IMR-90 (cell line): ENCODE data around the gene C14orf180. TPM values are rescaled to one million over a fixed set of nuclear protein-coding genes. Genes with fewer than 3 reads are reported as not detected.

Source experiments
- ATAC-seq: fragments of 200-7000 bp; cut with Tn5 transposase; 2 replicates; pipeline ENCODE4 v1.9.1; 2020; ENCODE audit warnings: low read depth, mild to moderate bottlenecking, moderate library complexity
- BruUV-seq: library from RNA; stranded (reverse); fragments of 400-500 nt; replicated peaks from 2 replicates; lab custom pipeline; 2021; lab: Mats Ljungman, UMichigan
- CTCF ChIA-PET: fragments of 300-600 bp; formaldehyde crosslinking; extraction: SDS; loops from one replicate; lab custom pipeline; 2021; ENCODE audit warnings: antibody characterized with exemption; lab: Yijun Ruan, JAX
- POLR2A ChIA-PET: fragments of 300-600 bp; sonication (Branson Sonifier 250); formaldehyde crosslinking; loops from one replicate; lab custom pipeline; 2022; ENCODE audit warnings: antibody characterized with exemption; ENCODE audit not compliant: unreplicated experiment; lab: Charles Lee
- DNase-seq: peaks from one replicate; pipeline ENCODE4 v3.0.0; 2013
- H2AFZ ChIP-seq: replicated peaks from 2 replicates; pipeline ENCODE3; 2013; ENCODE audit warnings: low read length, mild to moderate bottlenecking; ENCODE audit not compliant: poor library complexity
- H2AK5ac ChIP-seq: 2 replicates; pipeline ENCODE4 v1.6.1; 2013; ENCODE audit warnings: low read depth, low read length, inconsistent platforms
- H2AK9ac ChIP-seq: replicated peaks from 2 replicates; pipeline ENCODE3; 2013; ENCODE audit warnings: mild to moderate bottlenecking, low read depth, low read length, moderate library complexity; ENCODE audit not compliant: poor library complexity
- H2BK120ac ChIP-seq: 2 replicates; pipeline ENCODE4 v1.6.1; 2013; ENCODE audit warnings: low read depth, low read length, inconsistent platforms
- H2BK15ac ChIP-seq: 3 replicates; pipeline ENCODE4 v1.6.1; 2013; ENCODE audit warnings: low read depth, low read length, inconsistent platforms
- H2BK20ac ChIP-seq: 2 replicates; pipeline ENCODE4 v1.6.1; 2013; ENCODE audit warnings: low read depth, mild to moderate bottlenecking, inconsistent platforms, low read length, moderate library complexity
- H2BK5ac ChIP-seq: 2 replicates; pipeline ENCODE4 v1.6.1; 2013; ENCODE audit warnings: mild to moderate bottlenecking, low read depth, low read length, inconsistent platforms; ENCODE audit not compliant: poor library complexity, severe bottlenecking
- H3K14ac ChIP-seq: replicated peaks from 2 replicates; pipeline ENCODE4 v1.6.1; 2013; ENCODE audit warnings: low read depth, low read length, inconsistent platforms
- H3K18ac ChIP-seq: 2 replicates; pipeline ENCODE4 v1.6.1; 2013; ENCODE audit warnings: low read depth, low read length, control low read depth
- H3K23ac ChIP-seq: 2 replicates; pipeline ENCODE4 v1.6.1; 2013; ENCODE audit warnings: low read depth, low read length, inconsistent platforms
- H3K27ac ChIP-seq: 2 replicates; pipeline ENCODE4 v1.5.1; 2013; ENCODE audit warnings: mild to moderate bottlenecking, control low read depth, low read length; ENCODE audit not compliant: insufficient read depth
- H3K27me3 ChIP-seq: 2 replicates; pipeline ENCODE4 v1.6.1; 2013; ENCODE audit warnings: low read length; ENCODE audit not compliant: control insufficient read depth, insufficient read depth
- H3K36me3 ChIP-seq: 2 replicates; pipeline ENCODE4 v1.6.1; 2013; ENCODE audit warnings: low read length, mixed read lengths; ENCODE audit not compliant: control insufficient read depth, insufficient read depth
- H3K4ac ChIP-seq: 2 replicates; pipeline ENCODE4 v1.6.1; 2013; ENCODE audit warnings: low read depth, low read length, inconsistent platforms
- H3K4me1 ChIP-seq: 2 replicates; pipeline ENCODE4 v1.6.1; 2013; ENCODE audit warnings: low read length, mixed read lengths; ENCODE audit not compliant: control insufficient read depth, insufficient read depth
- H3K4me2 ChIP-seq: 2 replicates; pipeline ENCODE4 v1.6.1; 2013; ENCODE audit warnings: low read depth, mild to moderate bottlenecking, control low read depth, low read length, moderate library complexity
- H3K4me3 ChIP-seq: 2 replicates; pipeline ENCODE4 v1.5.1; 2013; ENCODE audit warnings: low read depth, mild to moderate bottlenecking, control low read depth, low read length, moderate library complexity; ENCODE audit not compliant: insufficient read depth
- H3K56ac ChIP-seq: 2 replicates; pipeline ENCODE4 v1.6.1; 2013; ENCODE audit warnings: low read length, inconsistent platforms; ENCODE audit not compliant: insufficient read depth; ENCODE audit errors: extremely low read depth
- H3K79me1 ChIP-seq, 2 experiments: 2 replicates each; pipeline ENCODE4 v1.6.1; 2013; ENCODE audit warnings: low read length in 2 of 2, inconsistent platforms in 1 of 2, low read depth in 1 of 2
- H3K9ac ChIP-seq: 2 replicates; pipeline ENCODE4 v1.6.1; 2013; ENCODE audit warnings: low read depth, low read length, control low read depth
- H3K9me1 ChIP-seq: 2 replicates; pipeline ENCODE4 v1.6.1; 2013; ENCODE audit warnings: low read length, inconsistent platforms; ENCODE audit not compliant: insufficient read depth
- H3K9me3 ChIP-seq: 2 replicates; pipeline ENCODE4 v1.6.1; 2013; ENCODE audit warnings: low read length; ENCODE audit not compliant: control insufficient read depth, insufficient read depth
- H4K20me1 ChIP-seq: 2 replicates; pipeline ENCODE4 v1.6.1; 2013; ENCODE audit warnings: low read length, inconsistent platforms; ENCODE audit not compliant: insufficient read depth
- H4K5ac ChIP-seq: 2 replicates; pipeline ENCODE4 v1.6.1; 2013; ENCODE audit warnings: mild to moderate bottlenecking, low read depth, low read length, control low read depth
- H4K8ac ChIP-seq, 2 experiments: 2 replicates each; pipeline ENCODE4 v1.6.1; 2013; ENCODE audit warnings: low read depth in 2 of 2, low read length in 2 of 2, control low read depth in 1 of 2, inconsistent platforms in 1 of 2
- H4K91ac ChIP-seq: 2 replicates; pipeline ENCODE4 v1.6.1; 2013; ENCODE audit warnings: low read depth, low read length, inconsistent platforms; ENCODE audit not compliant: insufficient read depth
- BHLHE40 ChIP-seq: fragments of 150-350 bp; IDR thresholded peaks from 2 replicates; pipeline ENCODE4 v1.6.1; 2016; ENCODE audit warnings: mild to moderate bottlenecking, low read depth, low read length
- CEBPB ChIP-seq: IDR thresholded peaks from 2 replicates; pipeline ENCODE4 v1.6.1; 2012; ENCODE audit warnings: low read depth, low read length, improper control_type of control experiment
- CHD1 ChIP-seq: IDR thresholded peaks from 2 replicates; pipeline ENCODE4 v1.6.1; 2012; ENCODE audit warnings: low read depth, low read length, improper control_type of control experiment
- FOS ChIP-seq: fragments of 150-350 bp; IDR thresholded peaks from 2 replicates; pipeline ENCODE4 v1.6.1; 2016; ENCODE audit warnings: low read depth, low read length
- MAFK ChIP-seq: IDR thresholded peaks from 2 replicates; pipeline ENCODE4 v1.6.1; 2012; ENCODE audit warnings: low read depth, low read length, improper control_type of control experiment
- MXI1 ChIP-seq: IDR thresholded peaks from 2 replicates; pipeline ENCODE4 v1.6.1; 2012; ENCODE audit warnings: low read depth, mild to moderate bottlenecking, low read length, moderate library complexity, borderline replicate concordance
- POLR2A ChIP-seq: IDR thresholded peaks from 2 replicates; pipeline ENCODE4 v1.6.1; 2012; ENCODE audit warnings: mild to moderate bottlenecking, low read depth, low read length
- RAD21 ChIP-seq: IDR thresholded peaks from 2 replicates; pipeline ENCODE4 v1.6.1; 2012; ENCODE audit warnings: low read length, improper control_type of control experiment
- RCOR1 ChIP-seq: IDR thresholded peaks from 2 replicates; pipeline ENCODE4 v1.6.1; 2012; ENCODE audit warnings: mild to moderate bottlenecking, low read length, improper control_type of control experiment; ENCODE audit not compliant: insufficient replicate concordance
- RFX5 ChIP-seq: IDR thresholded peaks from 2 replicates; pipeline ENCODE4 v1.8.0; 2012; ENCODE audit warnings: low read depth, mild to moderate bottlenecking, low read length, moderate library complexity
- SMC3 ChIP-seq: fragments of 150-350 bp; IDR thresholded peaks from 2 replicates; pipeline ENCODE4 v1.6.1; 2016; ENCODE audit warnings: low read depth, mild to moderate bottlenecking, antibody characterized with exemption, low read length, moderate library complexity
- WGBS, 2 experiments: methylation state at CpG; one replicate each; pipeline versions ENCODE4 v1.1.5 to v1.1.7; 2013; ENCODE audit warnings: missing lambda C conversion rate in 2 of 2; ENCODE audit not compliant: insufficient read length in 1 of 2; ENCODE audit errors: extremely low coverage in 2 of 2; 5-methylcytosine and 5-hydroxymethylcytosine counted together
- dilution Hi-C: fragments of 300-500 bp; cut with HindIII; formaldehyde crosslinking; loops from one replicate; pipeline ENCODE4 v1.14.3; 2018; ENCODE audit warnings: low sequenced_read_pairs; ENCODE audit not compliant: unreplicated experiment
- in situ Hi-C: fragments of 300-500 bp; cut with MboI; formaldehyde crosslinking; loops from 3 replicates; pipeline ENCODE4 v1.14.3; 2019; ENCODE audit warnings: low sequenced_read_pairs, inconsistent platforms, mixed read lengths
- intact Hi-C: fragments of 100-400 bp; cut with micrococcal nuclease; formaldehyde crosslinking; loops from 2 replicates; pipeline ENCODE4 v1.10.0; 2022
- polyA plus RNA-seq, 3 experiments: library from polyadenylated mRNA; depleted of rRNA; stranded (reverse); fragments of >200 nt; gene quantifications; 2 replicates each; pipeline ENCODE4 v1.2.3, GENCODE V29; 2012; ENCODE audit warnings: low replicate concordance in 1 of 3
- total RNA-seq: library from RNA; depleted of rRNA; stranded (reverse); fragments of >200 nt; gene quantifications from 2 replicates; pipeline ENCODE4 v1.2.3, GENCODE V29; 2012
- TF ChIP-seq, protein P1 (sequence below): fragments of 150-350 bp; IDR thresholded peaks from 2 replicates; pipeline ENCODE4 v1.6.1; 2016; ENCODE audit warnings: low read depth, mild to moderate bottlenecking, low read length, moderate library complexity, borderline replicate concordance
- TF ChIP-seq, protein P2 (sequence below): conservative IDR thresholded peaks from 2 replicates; pipeline ENCODE4 v1.5.1; 2012; ENCODE audit warnings: mild to moderate bottlenecking, low read depth, low read length, improper control_type of control experiment
- TF ChIP-seq, protein P3 (sequence below): fragments of 150-350 bp; IDR thresholded peaks from 2 replicates; pipeline ENCODE4 v1.6.1; 2017; ENCODE audit warnings: mild to moderate bottlenecking, antibody characterized with exemption, low read length, low read depth

Gene C14orf180
- total and polyA plus RNA-seq, 2 of the 4 experiments (the other 2 are of a cell fraction) = not detected

DNA sequence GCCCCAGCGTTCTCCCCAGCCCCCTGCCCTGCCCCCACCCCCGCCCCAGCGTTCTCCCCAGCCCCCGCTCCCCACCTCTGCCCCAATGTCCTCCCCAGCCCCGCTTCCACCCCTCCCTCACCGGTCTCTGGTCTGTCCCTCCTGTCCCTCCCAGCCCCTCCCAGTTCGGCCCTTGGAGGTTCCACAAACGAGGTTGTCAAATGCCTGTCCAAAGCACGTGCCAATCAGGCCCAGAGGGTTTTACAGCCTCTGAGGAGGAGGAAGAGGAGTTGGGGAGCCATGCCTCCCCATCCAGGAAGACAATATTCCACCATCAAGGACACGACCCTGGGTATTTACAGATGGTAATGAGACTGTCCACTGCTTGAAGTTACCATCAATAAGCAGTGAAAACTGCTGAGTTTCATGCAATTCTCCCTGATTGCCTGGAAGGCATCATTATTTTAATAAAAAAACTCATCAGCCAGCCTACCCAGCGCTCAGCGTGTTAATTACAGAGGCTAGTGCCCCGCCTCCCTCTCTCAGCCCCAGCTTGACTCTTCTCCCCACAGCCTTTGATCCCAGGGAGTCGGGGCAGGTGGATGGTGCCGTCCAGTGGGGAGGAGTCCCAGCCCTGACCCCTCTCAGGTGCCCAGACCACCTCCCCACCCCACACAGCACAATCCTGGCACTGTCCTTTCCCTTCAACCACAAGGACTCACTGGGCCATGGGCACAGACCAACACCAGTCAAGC, 30.6 kb upstream of the C14orf180 start:
- Histone ChIP-seq H3K18ac (no peak overlapping the region), H4K20me1 (no peaks in the 10 kb centered on the region), H3K79me1 (no peaks in the 10 kb centered on the region), H2BK120ac (no peak overlapping the region), H3K23ac (no peak overlapping the region), H2AK9ac (no peak overlapping the region), H3K27ac (no peak overlapping the region), H3K56ac (no peak overlapping the region), H2BK15ac (no peak overlapping the region), H3K4me3 (no peak overlapping the region), H4K8ac (no peak overlapping the region), H2BK5ac (no peak overlapping the region), H2AFZ (no peak overlapping the region), H3K9ac (no peak overlapping the region), H3K36me3 (no peaks in the 10 kb centered on the region), H3K4me2 (no peak overlapping the region), H3K27me3 (peaks cover 6% of the 10 kb centered on the region; the same call in 1 of the 2 replicates), H3K14ac (no peak overlapping the region), H3K4me1 (no peaks in the 10 kb centered on the region), H3K9me3 (no peaks in the 10 kb centered on the region), H3K4ac (no peak overlapping the region), H4K5ac (no peak overlapping the region), H3K9me1 (no peaks in the 10 kb centered on the region), H2BK20ac (no peak overlapping the region), H4K91ac (no peak overlapping the region), H2AK5ac (no peak overlapping the region)
- dilution Hi-C loops = no loop called here
- in situ Hi-C loops = no loop called here
- ChIA-PET POLR2A (no interaction called here), CTCF (no interaction called here)
- intact Hi-C loops = no loop called here
- DNase-seq = no peak
- no TSS peak for BruUV-seq
- WGBS, 2 experiments = no CpG with 5 or more reads among the region's 15 CpGs
- no peak for TF ChIP-seq RAD21
- TF ChIP-seq, protein P1, sequence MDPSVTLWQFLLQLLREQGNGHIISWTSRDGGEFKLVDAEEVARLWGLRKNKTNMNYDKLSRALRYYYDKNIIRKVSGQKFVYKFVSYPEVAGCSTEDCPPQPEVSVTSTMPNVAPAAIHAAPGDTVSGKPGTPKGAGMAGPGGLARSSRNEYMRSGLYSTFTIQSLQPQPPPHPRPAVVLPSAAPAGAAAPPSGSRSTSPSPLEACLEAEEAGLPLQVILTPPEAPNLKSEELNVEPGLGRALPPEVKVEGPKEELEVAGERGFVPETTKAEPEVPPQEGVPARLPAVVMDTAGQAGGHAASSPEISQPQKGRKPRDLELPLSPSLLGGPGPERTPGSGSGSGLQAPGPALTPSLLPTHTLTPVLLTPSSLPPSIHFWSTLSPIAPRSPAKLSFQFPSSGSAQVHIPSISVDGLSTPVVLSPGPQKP = no peak
- TF ChIP-seq POLR2A = no peak
- no peak for TF ChIP-seq FOS
- no peak for TF ChIP-seq RCOR1
- TF ChIP-seq CHD1 = no peak
- TF ChIP-seq, protein P2, sequence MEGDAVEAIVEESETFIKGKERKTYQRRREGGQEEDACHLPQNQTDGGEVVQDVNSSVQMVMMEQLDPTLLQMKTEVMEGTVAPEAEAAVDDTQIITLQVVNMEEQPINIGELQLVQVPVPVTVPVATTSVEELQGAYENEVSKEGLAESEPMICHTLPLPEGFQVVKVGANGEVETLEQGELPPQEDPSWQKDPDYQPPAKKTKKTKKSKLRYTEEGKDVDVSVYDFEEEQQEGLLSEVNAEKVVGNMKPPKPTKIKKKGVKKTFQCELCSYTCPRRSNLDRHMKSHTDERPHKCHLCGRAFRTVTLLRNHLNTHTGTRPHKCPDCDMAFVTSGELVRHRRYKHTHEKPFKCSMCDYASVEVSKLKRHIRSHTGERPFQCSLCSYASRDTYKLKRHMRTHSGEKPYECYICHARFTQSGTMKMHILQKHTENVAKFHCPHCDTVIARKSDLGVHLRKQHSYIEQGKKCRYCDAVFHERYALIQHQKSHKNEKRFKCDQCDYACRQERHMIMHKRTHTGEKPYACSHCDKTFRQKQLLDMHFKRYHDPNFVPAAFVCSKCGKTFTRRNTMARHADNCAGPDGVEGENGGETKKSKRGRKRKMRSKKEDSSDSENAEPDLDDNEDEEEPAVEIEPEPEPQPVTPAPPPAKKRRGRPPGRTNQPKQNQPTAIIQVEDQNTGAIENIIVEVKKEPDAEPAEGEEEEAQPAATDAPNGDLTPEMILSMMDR = no peak
- TF ChIP-seq MXI1 = no peak
- no peak for TF ChIP-seq CEBPB
- no peak for TF ChIP-seq SMC3
- TF ChIP-seq, protein P3, sequence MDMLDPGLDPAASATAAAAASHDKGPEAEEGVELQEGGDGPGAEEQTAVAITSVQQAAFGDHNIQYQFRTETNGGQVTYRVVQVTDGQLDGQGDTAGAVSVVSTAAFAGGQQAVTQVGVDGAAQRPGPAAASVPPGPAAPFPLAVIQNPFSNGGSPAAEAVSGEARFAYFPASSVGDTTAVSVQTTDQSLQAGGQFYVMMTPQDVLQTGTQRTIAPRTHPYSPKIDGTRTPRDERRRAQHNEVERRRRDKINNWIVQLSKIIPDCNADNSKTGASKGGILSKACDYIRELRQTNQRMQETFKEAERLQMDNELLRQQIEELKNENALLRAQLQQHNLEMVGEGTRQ = no peak
- no peak for TF ChIP-seq MAFK
- no peak for TF ChIP-seq BHLHE40
- TF ChIP-seq RFX5 = no peak
- ATAC-seq = no peak
